ENCODE results near the gene CHPF.

The CHPF gene

GRCh38 chr2:219581346-219581745 is 37.7 kb upstream of the CHPF start:
- H3K36me3 ChIP-seq (ENCODE audit: control insufficient read depth in 2 of 2, insufficient read depth in 1 of 2, low read length in 2 of 2), result no peaks in the 10 kb centered on the region
- ChIA-PET POLR2A (no interaction called here), CTCF (interaction anchor here (0.8 kb wide), 1 partner anchor 178 kb away, joined by 4 read pairs; no protein-coding TSS in a partner anchor)
- no peaks in the 10 kb centered on the region for H3K9me3 ChIP-seq (ENCODE audit: control insufficient read depth, insufficient read depth, low read depth, low read length)
- TF ChIP-seq REPIN1 (tag by site-specific recombination; IDR thresholded peaks at IDR 0.05; ENCODE audit: low read depth) (no peak), KLF1 (tag by site-specific recombination; IDR thresholded peaks at IDR 0.05) (no peak), ZNF639 (tag by site-specific recombination; IDR thresholded peaks at IDR 0.05) (no peak), ZFP69B (tag by site-specific recombination; IDR thresholded peaks at IDR 0.05) (no peak), PRDM6 (tag by site-specific recombination; IDR thresholded peaks at IDR 0.05) (no peak), ZNF350 (tag by site-specific recombination; IDR thresholded peaks at IDR 0.05) (no peak), GLIS2 (tag by site-specific recombination; IDR thresholded peaks at IDR 0.05) (no peak), SCRT2 (tag by site-specific recombination; IDR thresholded peaks at IDR 0.05) (no peak)
- no peak overlapping the region for H3K27ac ChIP-seq (ENCODE audit: extremely low read depth, low read depth, low read length)
- no peak overlapping the region for H3K4me3 ChIP-seq (ENCODE audit: low read depth, low read length)
- peaks cover 2% of the 10 kb centered on the region; the same call in 1 of the 2 replicates for H3K4me1 ChIP-seq (ENCODE audit: control insufficient read depth, insufficient read depth, low read length)

GRCh38 chr2:219578811-219579613 is 35.4 kb upstream of the CHPF start:
- TF ChIP-seq ZNF394 (tag by site-specific recombination; IDR thresholded peaks at IDR 0.05; ENCODE audit: borderline replicate concordance) (no peak), ZNF335 (tag by site-specific recombination; conservative IDR thresholded peaks at IDR 0.05) (peak; percentile 59)
- ChIA-PET POLR2A (no interaction called here), CTCF (no interaction called here)
- no peaks in the 10 kb centered on the region for H3K36me3 ChIP-seq (ENCODE audit: control insufficient read depth in 2 of 2, insufficient read depth in 1 of 2, low read length in 2 of 2)
- no peak overlapping the region for H3K27ac ChIP-seq (ENCODE audit: extremely low read depth, low read depth, low read length)
- H3K4me3 ChIP-seq (ENCODE audit: low read depth, low read length), result no peak overlapping the region
- H3K9me3 ChIP-seq (ENCODE audit: control insufficient read depth, insufficient read depth, low read depth, low read length), result no peaks in the 10 kb centered on the region
- H3K4me1 ChIP-seq (ENCODE audit: control insufficient read depth, insufficient read depth, low read length), result peaks cover 2% of the 10 kb centered on the region; the same call in 1 of the 2 replicates

- CTCF ChIA-PET, result interaction anchor here (0.7 to 1.9 kb wide), 6 partner anchors 16 to 146 kb away, joined by 3 to 8 read pairs (median 4); no protein-coding TSS in a partner anchor
- peaks cover 5% of the 10 kb centered on the region for H3K4me1 ChIP-seq (ENCODE audit: control insufficient read depth, insufficient read depth, low read length)
- POLR2A ChIA-PET, result interaction anchor here (1.0 to 1.2 kb wide), 3 partner anchors 10 to 20 kb away, joined by 3 to 4 read pairs (median 4); no protein-coding TSS in a partner anchor
- no peak overlapping the region for H3K4me3 ChIP-seq (ENCODE audit: low read depth, low read length)
- peak overlapping the region; percentile 49; the same call in 1 of the 2 replicates for H3K27ac ChIP-seq (ENCODE audit: extremely low read depth, low read depth, low read length)
- no peaks in the 10 kb centered on the region for H3K9me3 ChIP-seq (ENCODE audit: control insufficient read depth, insufficient read depth, low read depth, low read length)
- no peaks in the 10 kb centered on the region for H3K36me3 ChIP-seq (ENCODE audit: control insufficient read depth in 2 of 2, insufficient read depth in 1 of 2, low read length in 2 of 2)
- TF ChIP-seq ZBTB21 (tag by site-specific recombination; IDR thresholded peaks at IDR 0.05) (no peak), HIC1 (tag by site-specific recombination; IDR thresholded peaks at IDR 0.05) (no peak), ZNF121 (tag by site-specific recombination; IDR thresholded peaks at IDR 0.05) (no peak), ZBTB11 (tag by site-specific recombination; conservative IDR thresholded peaks at IDR 0.05; ENCODE audit: low read depth) (no peak), ZSCAN5A (tag by site-specific recombination; IDR thresholded peaks at IDR 0.05) (no peak), ELK4 (IDR thresholded peaks at IDR 0.05; ENCODE audit: borderline replicate concordance, low read depth, low read length) (no peak), REPIN1 (tag by site-specific recombination; IDR thresholded peaks at IDR 0.05; ENCODE audit: low read depth) (no peak)
These were observed 33.1 kb upstream of the CHPF start for GRCh38 chr2:219576505-219577388.

All from HEK293 (cell line).